Uterus (tissue), 2 donors: ENCODE results near the gene CLUH.

ENCODE experiments used
- CTCF ChIP-seq, 4 experiments: fragments of 200-600 bp in 2 of 4; fragments of 450-650 bp in 2 of 4; sonication (generic) in 2 of 4; IDR thresholded peaks; one replicate each; pipeline ENCODE4 v1.5.1; 2016 to 2019; ENCODE audit warnings: antibody characterized with exemption in 4 of 4, mild to moderate bottlenecking in 2 of 4, moderate library complexity in 1 of 4
- POLR2A ChIP-seq, 2 donors: fragments of 450-650 bp; IDR thresholded peaks; one replicate each; pipeline ENCODE4 v1.6.1; 2016; ENCODE audit warnings: antibody characterized with exemption in 2 of 2, mild to moderate bottlenecking in 1 of 2, moderate library complexity in 1 of 2

DNA sequence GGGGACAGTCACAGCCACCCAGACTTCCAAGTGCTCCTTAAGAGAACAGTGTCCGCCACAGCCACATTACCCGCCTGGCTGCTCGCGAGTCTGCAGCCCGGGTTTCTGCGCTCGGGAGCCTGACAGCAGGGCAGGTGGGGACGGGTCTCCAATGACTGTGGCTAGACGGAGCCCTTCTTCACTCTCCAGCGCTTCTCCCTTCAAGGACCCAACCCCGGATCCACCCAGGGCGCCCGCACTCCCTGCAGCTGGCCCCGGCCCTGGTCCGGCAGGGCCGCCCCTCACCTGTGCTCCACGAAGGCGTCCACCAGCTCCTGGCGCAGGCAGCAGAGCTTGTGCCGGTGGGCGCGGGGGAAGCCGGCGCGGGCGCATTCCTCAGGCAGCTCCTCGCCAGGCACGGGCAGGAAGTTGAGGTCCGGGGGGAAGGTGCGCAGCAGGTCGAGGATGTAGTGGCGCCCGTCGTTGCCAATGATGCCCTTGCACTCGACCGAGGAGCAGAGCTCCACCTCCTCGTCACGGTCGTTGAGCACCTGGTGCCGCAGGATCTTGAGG is 13.9 kb downstream of the CLUH start:
- no peak for TF ChIP-seq POLR2A (IDR thresholded peaks at IDR 0.05)
- no peak for TF ChIP-seq CTCF (IDR thresholded peaks at IDR 0.05)
